T-helper 2 cell treated with Interferon-gamma antibody and Interleukin-4, amounts not matched to agents 5 μg/mL and 100 μg/mL, for 36 hours (primary cell): Measurements from ENCODE around the gene FAM222B.
"Not testable (repeated sequence)": the region's sequence is repeated elsewhere in the genome, so short reads cannot be mapped to it uniquely, and the experiment has no call there.

Experiments used
- DNase-seq: peaks from one replicate; pipeline ENCODE4 v3.0.0; 2021; ENCODE audit warnings: low spot score
- H3K27ac Mint-ChIP-seq: one replicate; pipeline ENCODE4 v1.8.0; 2021; ENCODE audit warnings: mild to moderate bottlenecking, mixed read lengths
- H3K27me3 Mint-ChIP-seq: one replicate; pipeline ENCODE4 v1.8.0; 2021; ENCODE audit warnings: low read depth, mixed read lengths
- H3K36me3 Mint-ChIP-seq: one replicate; pipeline ENCODE4 v1.8.0; 2021; ENCODE audit warnings: low read depth, mixed read lengths
- H3K4me1 Mint-ChIP-seq: one replicate; pipeline ENCODE4 v1.8.0; 2021; ENCODE audit warnings: low read depth, mixed read lengths
- H3K4me3 Mint-ChIP-seq: one replicate; pipeline ENCODE4 v1.8.0; 2022; ENCODE audit warnings: mild to moderate bottlenecking, moderate library complexity, mixed read lengths
- H3K9me3 Mint-ChIP-seq: one replicate; pipeline ENCODE4 v1.8.0; 2021; ENCODE audit warnings: mixed read lengths

FAM222B gene

GRCh38 chr17:28723159-28723835 lies 119.3 kb downstream of the FAM222B start:
- peaks cover 51% of the 10 kb centered on the region for H3K36me3 Mint-ChIP-seq
- H3K27ac Mint-ChIP-seq: peak overlapping the region; percentile 36
- no peak for DNase-seq
- peaks cover 51% of the 10 kb centered on the region for H3K4me1 Mint-ChIP-seq
- H3K27me3 Mint-ChIP-seq: peaks cover 6% of the 10 kb centered on the region
- no peak overlapping the region for H3K4me3 Mint-ChIP-seq
- no peaks in the 10 kb centered on the region for H3K9me3 Mint-ChIP-seq

- Mint-ChIP-seq H3K4me1 (peaks cover 50% of the 10 kb centered on the region), H3K27me3 (peaks cover 11% of the 10 kb centered on the region), H3K27ac (peak overlapping the region; percentile 41), H3K4me3 (peak overlapping the region; percentile 98), H3K9me3 (no peaks in the 10 kb centered on the region), H3K36me3 (peaks cover 51% of the 10 kb centered on the region)
- no peak for DNase-seq
These were observed 120.0 kb downstream of the FAM222B start for GRCh38 chr17:28722417-28723158.

GRCh38 chr17:28720997-28721329 lies 121.6 kb downstream of the FAM222B start:
- not testable (repeated sequence) for DNase-seq, H3K9me3 Mint-ChIP-seq
- H3K4me3 Mint-ChIP-seq: peak overlapping the region; percentile 98
- H3K4me1 Mint-ChIP-seq: peaks cover 44% of the 10 kb centered on the region
- peaks cover 16% of the 10 kb centered on the region for H3K27me3 Mint-ChIP-seq
- H3K27ac Mint-ChIP-seq: peak overlapping the region; percentile 97
- peaks cover 51% of the 10 kb centered on the region for H3K36me3 Mint-ChIP-seq

- no peak for DNase-seq
- Mint-ChIP-seq H3K36me3 (peaks cover 50% of the 10 kb centered on the region), H3K27me3 (peaks cover 21% of the 10 kb centered on the region), H3K9me3 (no peaks in the 10 kb centered on the region), H3K27ac (peak overlapping the region; percentile 97), H3K4me1 (peaks cover 42% of the 10 kb centered on the region), H3K4me3 (peak overlapping the region; percentile 98)
These were observed 122.2 kb downstream of the FAM222B start for GRCh38 chr17:28720247-28720996.

GRCh38 chr17:28719021-28719433 lies 123.6 kb downstream of the FAM222B start:
- peaks cover 37% of the 10 kb centered on the region for H3K36me3 Mint-ChIP-seq
- H3K27me3 Mint-ChIP-seq: peaks cover 29% of the 10 kb centered on the region
- DNase-seq: no peak
- H3K4me3 Mint-ChIP-seq: peak overlapping the region; percentile 98
- peak overlapping the region; percentile 97 for H3K27ac Mint-ChIP-seq
- no peaks in the 10 kb centered on the region for H3K9me3 Mint-ChIP-seq
- H3K4me1 Mint-ChIP-seq: peaks cover 29% of the 10 kb centered on the region

- Mint-ChIP-seq H3K4me3 (peak overlapping the region; percentile 74), H3K27me3 (peaks cover 29% of the 10 kb centered on the region), H3K27ac (peak overlapping the region; percentile 74), H3K9me3 (no peaks in the 10 kb centered on the region), H3K4me1 (peaks cover 27% of the 10 kb centered on the region), H3K36me3 (peaks cover 35% of the 10 kb centered on the region)
- DNase-seq: no peak
These were observed 124.1 kb downstream of the FAM222B start for GRCh38 chr17:28718333-28719020.

GRCh38 chr17:28717578-28718332 lies 124.8 kb downstream of the FAM222B start, which contains the start of gene RAB34:
TSS of gene RAB34 (minus strand) at chr17:28717868. CDS start at chr17:28717266, 602 bp downstream.
- Mint-ChIP-seq H3K27me3 (peaks cover 29% of the 10 kb centered on the region), H3K27ac (peak within 1 kb of the TSS; percentile 74), H3K4me3 (peak within 1 kb of the TSS; percentile 74), H3K4me1 (peaks cover 22% of the 10 kb centered on the region), H3K9me3 (no peaks in the 10 kb centered on the region), H3K36me3 (peaks cover 29% of the 10 kb centered on the region)
- DNase-seq: no peak

- DNase-seq: no peak
- Mint-ChIP-seq H3K27me3 (peaks cover 29% of the 10 kb centered on the region), H3K4me1 (peaks cover 25% of the 10 kb centered on the region), H3K9me3 (no peaks in the 10 kb centered on the region), H3K27ac (no peak overlapping the region), H3K4me3 (no peak overlapping the region), H3K36me3 (peaks cover 21% of the 10 kb centered on the region)
These were observed 125.6 kb downstream of the FAM222B start for GRCh38 chr17:28716740-28717577.

- H3K4me3 Mint-ChIP-seq: no peak overlapping the region
- peaks cover 26% of the 10 kb centered on the region for H3K4me1 Mint-ChIP-seq
- no peak for DNase-seq
- H3K27ac Mint-ChIP-seq: no peak overlapping the region
- H3K36me3 Mint-ChIP-seq: peaks cover 7% of the 10 kb centered on the region
- no peaks in the 10 kb centered on the region for H3K9me3 Mint-ChIP-seq
- H3K27me3 Mint-ChIP-seq: peaks cover 29% of the 10 kb centered on the region
These were observed 127.4 kb downstream of the FAM222B start for GRCh38 chr17:28715217-28715616.

GRCh38 chr17:28714281-28714680 lies 128.3 kb downstream of the FAM222B start:
- no peak for DNase-seq
- H3K4me3 Mint-ChIP-seq: no peak overlapping the region
- H3K36me3 Mint-ChIP-seq: peaks cover under 1% of the 10 kb centered on the region
- H3K27ac Mint-ChIP-seq: no peak overlapping the region
- H3K27me3 Mint-ChIP-seq: peaks cover 27% of the 10 kb centered on the region
- H3K4me1 Mint-ChIP-seq: peaks cover 23% of the 10 kb centered on the region
- no peaks in the 10 kb centered on the region for H3K9me3 Mint-ChIP-seq

- Mint-ChIP-seq H3K27ac (peak overlapping the region; percentile 93), H3K27me3 (peaks cover 18% of the 10 kb centered on the region), H3K36me3 (peaks cover 2% of the 10 kb centered on the region), H3K4me1 (peaks cover 14% of the 10 kb centered on the region), H3K4me3 (peak overlapping the region; percentile 82), H3K9me3 (no peaks in the 10 kb centered on the region)
- DNase-seq: no peak
These were observed 129.7 kb downstream of the FAM222B start for GRCh38 chr17:28712705-28713415.
